HEK293T (cell line): ENCODE data around the gene CXCL10.
A peak's percentile ranks its signal among the peaks of the same experiment; 100 is the strongest.

ENCODE experiments used
- CTCF ChIA-PET: fragments of 350-600 bp; formaldehyde crosslinking; extraction: SDS; loops from one replicate; lab custom pipeline; 2021; ENCODE audit warnings: antibody characterized with exemption, inconsistent platforms; lab: Yijun Ruan, JAX
- POLR2A ChIA-PET: fragments of 350-600 bp; formaldehyde crosslinking; extraction: SDS; loops from one replicate; lab custom pipeline; 2020; ENCODE audit warnings: antibody characterized with exemption, inconsistent platforms; lab: Yijun Ruan, JAX
- DNase-seq: peaks from one replicate; pipeline ENCODE4 v3.0.0; 2012; ENCODE audit warnings: mixed read lengths; ENCODE audit errors: extremely low spot score
- ARNT ChIP-seq: fragments of 450-650 bp; IDR thresholded peaks from 2 replicates; pipeline ENCODE4 v1.6.1; 2017; ENCODE audit warnings: mild to moderate bottlenecking
- BHLHE40 ChIP-seq: fragments of 450-650 bp; IDR thresholded peaks from 2 replicates; pipeline ENCODE4 v1.6.1; 2016; ENCODE audit warnings: mild to moderate bottlenecking, moderate library complexity, borderline replicate concordance
- CTBP1 ChIP-seq: fragments of 450-650 bp; IDR thresholded peaks from 2 replicates; pipeline ENCODE4 v1.6.1; 2016; ENCODE audit warnings: borderline replicate concordance
- ELF4 ChIP-seq: fragments of 450-650 bp; IDR thresholded peaks from 2 replicates; pipeline ENCODE4 v1.6.1; 2017; ENCODE audit warnings: antibody characterized with exemption
- FOXA1 ChIP-seq: fragments of 450-650 bp; IDR thresholded peaks from 2 replicates; pipeline ENCODE4 v1.6.1; 2016; ENCODE audit warnings: mild to moderate bottlenecking
- FOXK2 ChIP-seq: fragments of 450-650 bp; IDR thresholded peaks from 2 replicates; pipeline ENCODE4 v1.6.1; 2016; ENCODE audit warnings: mild to moderate bottlenecking
- FOXM1 ChIP-seq: fragments of 450-650 bp; IDR thresholded peaks from 2 replicates; pipeline ENCODE4 v1.6.1; 2017; ENCODE audit warnings: mild to moderate bottlenecking, borderline replicate concordance
- HDGF ChIP-seq: fragments of 450-650 bp; IDR thresholded peaks from 2 replicates; pipeline ENCODE4 v1.6.1; 2017; ENCODE audit warnings: antibody characterized with exemption, borderline replicate concordance
- L3MBTL2 ChIP-seq: fragments of 450-650 bp; conservative IDR thresholded peaks from 2 replicates; pipeline ENCODE4 v1.6.1; 2016; ENCODE audit warnings: mild to moderate bottlenecking
- LEF1 ChIP-seq: fragments of 450-650 bp; IDR thresholded peaks from 2 replicates; pipeline ENCODE4 v1.6.1; 2017; ENCODE audit warnings: mild to moderate bottlenecking, borderline replicate concordance
- NFRKB ChIP-seq: fragments of 450-650 bp; IDR thresholded peaks from 2 replicates; pipeline ENCODE4 v1.6.1; 2016; ENCODE audit warnings: mild to moderate bottlenecking, moderate library complexity
- SP1 ChIP-seq: fragments of 450-650 bp; IDR thresholded peaks from 2 replicates; pipeline ENCODE4 v1.6.1; 2017
- SUZ12 ChIP-seq: fragments of 450-650 bp; IDR thresholded peaks from 2 replicates; pipeline ENCODE4 v1.6.1; 2016; ENCODE audit warnings: mild to moderate bottlenecking
- TARDBP ChIP-seq: fragments of 450-650 bp; IDR thresholded peaks from 2 replicates; pipeline ENCODE4 v1.6.1; 2016
- ZNF384 ChIP-seq: fragments of 450-650 bp; IDR thresholded peaks from 2 replicates; pipeline ENCODE4 v1.6.1; 2016
- TF ChIP-seq, protein P1 (sequence below): fragments of 450-650 bp; IDR thresholded peaks from 2 replicates; pipeline ENCODE4 v1.6.1; 2016

The CXCL10 gene

DNA sequence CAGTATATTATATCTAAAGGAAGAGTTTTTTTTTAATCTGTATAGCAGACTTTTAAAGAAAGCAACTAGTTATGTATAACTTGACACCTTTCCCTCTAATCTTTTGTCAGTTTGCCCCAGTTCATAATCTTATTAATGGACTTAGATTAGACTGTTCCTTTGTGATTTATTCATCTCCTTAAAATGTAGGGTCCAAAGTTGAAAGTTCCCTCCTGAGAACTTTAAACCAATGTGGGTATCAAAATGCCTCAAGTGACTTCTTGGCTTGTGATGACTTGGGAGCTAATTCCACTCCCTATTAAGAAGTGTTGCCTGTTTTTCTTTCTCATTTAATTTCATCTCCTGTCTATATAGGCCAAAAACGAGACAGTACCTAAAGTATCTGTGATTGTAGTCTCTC is 26.2 kb downstream of the CXCL10 start:
- ChIA-PET CTCF (interaction anchor here (0.7 to 1.6 kb wide), 3 partner anchors 84 to 160 kb away, joined by 3 read pairs; no protein-coding TSS in a partner anchor), POLR2A (interaction anchor here (1.2 kb wide), 1 partner anchor 151 kb away, joined by 3 read pairs; the partner anchor contains the start of gene NUP54)
- no peak for DNase-seq
- TF ChIP-seq NFRKB = no peak
- no peak for TF ChIP-seq L3MBTL2
- no peak for TF ChIP-seq SP1
- TF ChIP-seq TARDBP = no peak
- TF ChIP-seq CTBP1 = no peak
- no peak for TF ChIP-seq HDGF
- TF ChIP-seq BHLHE40 = no peak
- no peak for TF ChIP-seq FOXM1
- no peak for TF ChIP-seq FOXA1
- TF ChIP-seq LEF1 = no peak
- no peak for TF ChIP-seq ELF4
- TF ChIP-seq FOXK2 = no peak
- TF ChIP-seq, protein P1, sequence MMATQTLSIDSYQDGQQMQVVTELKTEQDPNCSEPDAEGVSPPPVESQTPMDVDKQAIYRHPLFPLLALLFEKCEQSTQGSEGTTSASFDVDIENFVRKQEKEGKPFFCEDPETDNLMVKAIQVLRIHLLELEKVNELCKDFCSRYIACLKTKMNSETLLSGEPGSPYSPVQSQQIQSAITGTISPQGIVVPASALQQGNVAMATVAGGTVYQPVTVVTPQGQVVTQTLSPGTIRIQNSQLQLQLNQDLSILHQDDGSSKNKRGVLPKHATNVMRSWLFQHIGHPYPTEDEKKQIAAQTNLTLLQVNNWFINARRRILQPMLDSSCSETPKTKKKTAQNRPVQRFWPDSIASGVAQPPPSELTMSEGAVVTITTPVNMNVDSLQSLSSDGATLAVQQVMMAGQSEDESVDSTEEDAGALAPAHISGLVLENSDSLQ = no peak
- TF ChIP-seq ARNT = no peak
- no peak for TF ChIP-seq ZNF384

DNA sequence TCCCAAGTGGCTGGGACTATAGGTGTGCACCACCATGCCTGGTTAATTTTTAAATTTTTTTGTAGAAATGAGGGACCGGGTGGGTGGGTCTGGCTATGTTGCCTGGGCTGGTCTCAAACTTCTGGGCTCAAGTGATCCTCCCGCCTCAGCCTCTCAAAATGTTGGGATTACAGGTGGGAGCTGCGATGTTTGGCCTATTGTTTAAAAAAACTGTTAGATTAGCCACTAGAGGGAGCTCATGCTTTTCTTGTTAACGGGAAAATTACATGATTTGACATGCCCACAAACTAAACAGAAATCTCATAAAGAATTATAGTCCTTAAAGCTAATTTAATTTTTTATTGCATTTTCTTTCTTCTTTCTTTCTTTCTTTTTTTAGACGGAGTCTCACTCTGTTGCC is 27.6 kb downstream of the CXCL10 start:
- DNase-seq = peak; percentile 35
- ChIA-PET CTCF (interaction anchor here (0.7 to 1.6 kb wide), 10 partner anchors 11 to 110 kb away, joined by 3 to 11 read pairs (median 3); no protein-coding TSS in a partner anchor), POLR2A (no interaction called here)

DNA sequence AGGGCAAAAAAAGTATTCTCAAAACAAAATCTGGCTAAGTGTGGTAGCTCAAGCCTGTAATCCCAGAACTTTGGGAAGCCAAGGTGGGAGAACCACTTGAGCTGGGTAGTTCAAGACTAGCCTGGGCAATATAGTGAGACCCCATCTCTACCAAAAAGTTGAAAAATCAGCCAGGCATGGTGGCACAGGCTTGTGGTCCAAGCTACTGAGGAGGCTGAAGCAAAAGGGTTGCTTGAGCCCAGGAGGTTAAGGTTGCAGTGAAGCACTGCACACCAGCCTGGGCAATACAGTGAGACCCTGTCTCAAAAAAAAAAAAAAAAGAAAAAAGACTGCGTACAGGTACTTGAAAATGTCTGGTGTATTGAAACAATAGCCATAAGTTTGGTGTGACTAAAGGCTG is 30.8 kb downstream of the CXCL10 start:
- TF ChIP-seq FOXA1 (no peak), FOXK2 (no peak), ARNT (no peak), BHLHE40 (no peak), CTBP1 (no peak), NFRKB (no peak), L3MBTL2 (no peak), HDGF (no peak), SP1 (no peak), FOXM1 (no peak), ZNF384 (no peak), ELF4 (no peak), TARDBP (no peak), SUZ12 (no peak), LEF1 (no peak)
- TF ChIP-seq, protein P1 = no peak
- ChIA-PET POLR2A (no interaction called here), CTCF (interaction anchor here (0.6 kb wide), 1 partner anchor 66 kb away, joined by 3 read pairs; no protein-coding TSS in a partner anchor)
- no peak for DNase-seq

More for the DNA sequence above, 27.6 kb downstream of the CXCL10 start:
- TF ChIP-seq SP1 (no peak), SUZ12 (no peak)
- TF ChIP-seq, protein P1 = peak; percentile 5; the same call in 1 of the 2 replicates

DNA sequence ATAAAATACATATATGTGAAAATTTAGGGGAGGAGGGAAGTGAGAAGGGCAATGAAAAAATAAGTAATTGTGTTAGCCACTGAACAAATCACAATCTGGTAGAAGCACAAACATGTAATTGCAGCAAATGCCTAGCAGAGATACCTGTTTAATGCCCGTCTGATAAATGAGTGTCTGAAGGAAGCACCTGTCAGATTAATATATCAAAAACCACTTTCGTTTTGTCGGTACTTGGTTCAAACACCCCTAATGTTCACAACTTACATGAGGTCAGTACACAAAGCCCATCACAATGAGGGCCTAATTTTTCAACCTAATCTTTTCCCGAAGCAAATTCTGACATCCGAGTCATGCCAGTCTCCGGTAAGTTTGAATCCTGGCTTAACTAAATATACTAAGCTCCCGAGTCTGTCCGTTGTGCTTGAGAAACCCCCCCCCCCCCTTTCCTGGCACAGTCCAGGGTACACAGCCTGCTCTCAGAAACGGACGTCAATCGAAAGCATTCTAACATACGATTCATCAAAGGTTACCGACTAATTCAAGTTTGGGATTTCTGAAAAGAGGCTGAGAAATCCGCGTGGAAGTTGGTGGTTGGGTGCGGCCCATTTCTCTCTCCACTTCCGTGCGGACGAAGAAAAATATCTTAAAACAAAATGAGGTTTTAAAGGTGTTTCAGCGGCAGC is 33.3 kb downstream of the CXCL10 start:
- ChIA-PET CTCF (no interaction called here), POLR2A (interaction anchor here (0.8 to 1.2 kb wide), 2 partner anchors 12 to 159 kb away, joined by 4 read pairs; partner anchors contain the start of gene NUP54)
- no peak for DNase-seq
- TF ChIP-seq FOXK2 = no peak
- no peak for TF ChIP-seq BHLHE40
- no peak for TF ChIP-seq HDGF

DNA sequence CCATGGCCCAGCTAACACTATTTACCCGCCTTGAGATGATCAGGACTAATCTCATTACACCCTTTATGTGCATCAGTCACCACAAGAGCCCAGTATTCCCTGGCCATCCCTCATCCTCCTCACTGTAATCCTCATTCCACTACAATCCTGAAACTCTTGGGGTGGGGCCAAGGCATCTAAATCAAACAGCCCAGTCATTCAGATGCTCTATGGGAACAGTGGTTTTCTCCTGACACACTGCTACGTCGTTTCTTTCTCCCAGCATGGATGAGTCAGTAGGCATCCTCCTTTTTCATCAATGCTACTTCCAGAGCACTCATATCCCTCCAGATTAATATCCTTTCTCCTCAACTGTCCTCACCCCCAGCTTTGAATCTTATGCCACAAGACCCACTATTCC is 38.2 kb downstream of the CXCL10 start:
- ChIA-PET CTCF (interaction anchor here (1.2 kb wide), 1 partner anchor 11 kb away, joined by 3 read pairs; no protein-coding TSS in a partner anchor), POLR2A (no interaction called here)
- no peak for TF ChIP-seq HDGF
- TF ChIP-seq L3MBTL2 = no peak
- no peak for TF ChIP-seq FOXA1
- no peak for TF ChIP-seq ARNT
- no peak for TF ChIP-seq ZNF384
- TF ChIP-seq CTBP1 = no peak
- TF ChIP-seq, protein P1 = no peak
- no peak for TF ChIP-seq ELF4
- TF ChIP-seq NFRKB = no peak
- TF ChIP-seq TARDBP = no peak
- no peak for TF ChIP-seq SP1
- no peak for TF ChIP-seq SUZ12
- no peak for TF ChIP-seq LEF1
- no peak for TF ChIP-seq FOXK2
- no peak for TF ChIP-seq FOXM1
- no peak for TF ChIP-seq BHLHE40

More for the DNA sequence above, 38.2 kb downstream of the CXCL10 start:
- DNase-seq = no peak
